Activated CD8-positive, alpha-beta T cell treated with anti-CD3 and anti-CD28 coated beads, Interleukin-2, amount 10 ng/mL, durations not matched to agents 7 days and 5 days (primary cell): ENCODE data around the gene ILKAP. TPM values are rescaled to one million over a fixed set of nuclear protein-coding genes. Genes with fewer than 3 reads are reported as not detected.

ENCODE experiments used
- ATAC-seq: fragments of 150-1000 bp; cut with Tn5 transposase; one replicate; pipeline ENCODE4 v1.10.0; 2021; ENCODE audit warnings: moderate library complexity
- CTCF ChIA-PET: fragments of 350-600 bp; sonication (Branson Sonifier 250); formaldehyde crosslinking; loops from one replicate; lab custom pipeline; 2021; ENCODE audit warnings: antibody characterized with exemption; lab: Charles Lee
- POLR2A ChIA-PET: fragments of 350-600 bp; sonication (Branson Sonifier 250); formaldehyde crosslinking; loops from one replicate; lab custom pipeline; 2021; ENCODE audit warnings: antibody characterized with exemption; lab: Charles Lee
- DNase-seq: peaks from one replicate; pipeline ENCODE4 v3.0.0-alpha.2; 2020
- H3K27ac Mint-ChIP-seq: one replicate; pipeline ENCODE4 v1.8.0; 2021; ENCODE audit warnings: mild to moderate bottlenecking, mixed read lengths
- H3K27me3 Mint-ChIP-seq: one replicate; pipeline ENCODE4 v1.8.0; 2021; ENCODE audit warnings: low read depth, mixed read lengths
- H3K36me3 Mint-ChIP-seq: one replicate; pipeline ENCODE4 v1.8.0; 2021; ENCODE audit warnings: low read depth, mixed read lengths
- H3K4me1 Mint-ChIP-seq: one replicate; pipeline ENCODE4 v1.8.0; 2021; ENCODE audit warnings: low read depth, mixed read lengths
- H3K4me3 Mint-ChIP-seq: one replicate; pipeline ENCODE4 v1.8.0; 2021; ENCODE audit warnings: mild to moderate bottlenecking, mixed read lengths
- H3K9me3 Mint-ChIP-seq: one replicate; pipeline ENCODE4 v1.8.0; 2022; ENCODE audit warnings: mixed read lengths; ENCODE audit not compliant: insufficient read depth
- total RNA-seq, 2 experiments: library from RNA; stranded (reverse); gene quantifications; one replicate each; pipeline ENCODE4 v1.2.3, GENCODE V29; 2021

Gene ILKAP
- total RNA-seq, 2 experiments from 2014 or later: 58.3 to 62.7 TPM

DNA sequence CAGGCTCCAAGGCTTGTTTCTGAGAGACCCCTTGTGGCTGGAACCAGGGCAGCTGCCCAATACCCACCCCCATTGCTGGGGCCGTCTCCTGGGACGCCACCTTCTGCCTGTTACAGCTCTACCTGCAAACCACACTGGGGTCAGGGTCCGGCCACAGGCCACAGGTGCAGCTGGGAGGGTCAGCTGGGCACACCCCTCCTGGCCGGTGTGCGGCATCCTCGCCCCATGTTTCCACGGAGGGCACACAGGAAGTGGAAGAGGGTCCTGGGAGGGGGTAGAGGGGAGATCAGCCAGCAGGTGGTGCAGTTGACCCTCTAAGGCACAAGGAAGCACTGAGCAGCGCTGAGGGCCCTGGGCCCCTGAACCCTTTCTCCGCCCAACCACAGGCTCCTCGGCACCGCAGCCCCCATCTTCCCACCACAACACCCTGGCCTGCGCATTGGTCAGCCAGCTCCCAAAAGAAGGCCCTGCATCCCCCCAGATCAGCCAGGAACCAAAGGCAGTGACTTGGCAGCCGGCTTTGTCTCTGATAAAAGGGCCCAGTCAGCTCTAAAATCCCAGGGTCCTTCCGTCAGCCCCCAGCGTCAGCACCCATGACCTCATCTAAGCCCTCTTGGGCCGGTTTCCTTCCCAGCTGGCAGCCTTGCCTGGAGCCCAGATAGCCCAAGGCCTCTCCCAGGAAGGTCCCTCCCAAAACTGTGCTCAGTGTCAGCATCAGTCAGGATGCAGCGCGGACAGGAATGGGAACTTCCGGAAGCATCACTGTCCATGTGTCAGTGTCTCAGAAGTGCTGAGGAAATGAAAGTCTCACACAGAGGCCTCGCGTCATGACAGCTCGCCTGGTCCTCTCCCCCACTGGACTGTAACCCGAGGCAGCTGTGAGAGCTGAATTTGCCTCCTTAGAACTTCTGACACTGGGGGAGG lies 43.0 kb downstream of the ILKAP start:
- Mint-ChIP-seq H3K36me3 (no peaks in the 10 kb centered on the region), H3K27ac (no peak overlapping the region), H3K4me1 (peaks cover 15% of the 10 kb centered on the region), H3K4me3 (no peak overlapping the region), H3K9me3 (no peaks in the 10 kb centered on the region), H3K27me3 (peaks cover 26% of the 10 kb centered on the region)
- ATAC-seq (peak; percentile 25), DNase-seq (peak; percentile 51)
- ChIA-PET POLR2A (no interaction called here), CTCF (interaction anchor here (0.7 to 2.7 kb wide), 6 partner anchors 9 to 105 kb away, joined by 3 to 19 read pairs (median 4); no protein-coding TSS in a partner anchor)

DNA sequence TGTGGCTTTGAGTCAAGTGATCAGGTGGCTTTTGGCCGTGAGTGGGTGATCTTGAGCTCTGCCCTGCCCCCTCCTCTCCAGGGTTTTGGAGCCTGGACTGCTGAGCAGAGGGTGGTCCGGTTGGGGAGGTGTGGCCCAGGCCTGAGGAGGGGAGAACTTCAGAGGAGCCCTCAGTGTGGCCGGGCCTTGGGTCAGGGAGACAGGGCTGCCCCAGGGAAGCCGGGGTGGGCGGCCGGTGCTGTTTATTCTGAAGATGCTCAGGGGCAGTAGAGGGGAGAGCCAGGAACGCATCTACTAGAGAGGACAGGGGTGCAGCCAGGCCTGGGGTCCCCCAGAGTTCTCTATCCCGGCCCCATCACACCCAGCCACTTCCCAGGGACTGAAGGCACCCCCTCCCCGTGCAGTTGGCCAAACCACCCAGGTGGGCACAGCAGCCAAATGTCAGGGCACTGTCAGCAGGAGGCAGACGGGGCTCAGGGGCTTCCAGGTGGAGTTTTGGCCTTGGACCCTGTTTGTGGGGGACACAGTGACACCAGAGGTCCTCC lies 43.8 kb downstream of the ILKAP start:
- no peaks in the 10 kb centered on the region for H3K9me3 Mint-ChIP-seq
- ChIA-PET POLR2A (no interaction called here), CTCF (interaction anchor here (1.2 to 2.7 kb wide), 3 partner anchors 14 to 104 kb away, joined by 3 to 19 read pairs (median 4); no protein-coding TSS in a partner anchor)
- peaks cover 21% of the 10 kb centered on the region for H3K27me3 Mint-ChIP-seq
- H3K27ac Mint-ChIP-seq: no peak overlapping the region
- ATAC-seq: no peak
- no peaks in the 10 kb centered on the region for H3K36me3 Mint-ChIP-seq
- peak overlapping the region; percentile 55 for H3K4me3 Mint-ChIP-seq
- DNase-seq: no peak
- peaks cover 15% of the 10 kb centered on the region for H3K4me1 Mint-ChIP-seq

DNA sequence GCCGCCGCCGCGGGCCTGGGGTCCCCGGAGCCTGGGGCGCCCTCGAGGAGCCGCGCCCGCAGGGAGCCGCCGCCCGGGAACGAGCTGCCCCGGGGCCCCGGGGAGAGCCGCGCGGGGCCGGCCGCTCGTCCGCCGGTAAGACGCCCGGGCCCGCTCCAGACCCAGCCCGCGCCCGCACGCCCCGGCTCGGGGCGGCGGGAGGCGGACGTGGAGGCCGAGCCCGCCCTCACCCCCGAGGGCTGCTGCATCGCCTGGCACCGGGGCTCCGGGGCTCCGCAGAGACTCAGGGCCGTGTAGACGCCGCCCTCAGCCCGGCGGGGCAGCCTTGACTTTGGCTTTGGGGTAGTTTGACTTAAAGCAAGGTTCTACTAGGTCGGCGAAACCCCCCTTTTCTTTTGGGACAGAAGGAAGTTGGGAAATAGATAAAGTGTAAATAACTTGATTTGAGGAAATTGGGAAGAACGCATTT lies 44.4 kb downstream of the ILKAP start:
- Mint-ChIP-seq H3K9me3 (no peaks in the 10 kb centered on the region), H3K4me1 (peaks cover 15% of the 10 kb centered on the region), H3K36me3 (no peaks in the 10 kb centered on the region), H3K27ac (no peak overlapping the region), H3K27me3 (peaks cover 16% of the 10 kb centered on the region), H3K4me3 (peak overlapping the region; percentile 55)
- DNase-seq (peak; percentile 32), ATAC-seq (peak; percentile 66)
- POLR2A ChIA-PET: no interaction called here
- CTCF ChIA-PET: interaction anchor here (0.6 to 2.7 kb wide), 2 partner anchors 104 to 108 kb away, joined by 3 to 19 read pairs; no protein-coding TSS in a partner anchor

- Mint-ChIP-seq H3K27ac (no peak within 1 kb of the TSS), H3K9me3 (no peaks in the 10 kb centered on the region), H3K4me3 (peak within 1 kb of the TSS; percentile 55), H3K27me3 (peaks cover 16% of the 10 kb centered on the region), H3K36me3 (no peaks in the 10 kb centered on the region), H3K4me1 (peaks cover 15% of the 10 kb centered on the region)
- ChIA-PET POLR2A (no interaction called here), CTCF (interaction anchor here (0.6 kb wide), 1 partner anchor 109 kb away, joined by 3 read pairs; no protein-coding TSS in a partner anchor)
- DNase-seq (peak; percentile 60), ATAC-seq (peak; percentile 71)
Observed at GRCh38 chr2:238158509-238159070, 44.9 kb downstream of the ILKAP start, which contains the start of gene ERFE. TSS of gene ERFE (plus strand) at chr2:238158970. CDS start at chr2:238159008, 38 bp downstream.

GRCh38 chr2:238158018-238158508 lies 45.4 kb downstream of the ILKAP start:
- DNase-seq: no peak
- CTCF ChIA-PET: no interaction called here

GRCh38 chr2:238157506-238158017 lies 45.9 kb downstream of the ILKAP start:
- POLR2A ChIA-PET: no interaction called here
- no peak overlapping the region for H3K4me3 Mint-ChIP-seq
- no peak overlapping the region for H3K27ac Mint-ChIP-seq
- H3K27me3 Mint-ChIP-seq: peaks cover 10% of the 10 kb centered on the region
- H3K4me1 Mint-ChIP-seq: peaks cover 15% of the 10 kb centered on the region
- no peaks in the 10 kb centered on the region for H3K9me3 Mint-ChIP-seq
- DNase-seq (no peak), ATAC-seq (no peak)
- H3K36me3 Mint-ChIP-seq: no peaks in the 10 kb centered on the region
- CTCF ChIA-PET: interaction anchor here (0.7 kb wide), 1 partner anchor 619 kb away, joined by 4 read pairs; no protein-coding TSS in a partner anchor

More at GRCh38 chr2:238158018-238158508, 45.4 kb downstream of the ILKAP start:
- Mint-ChIP-seq H3K4me3 (no peak overlapping the region), H3K27ac (no peak overlapping the region), H3K36me3 (no peaks in the 10 kb centered on the region), H3K27me3 (peaks cover 13% of the 10 kb centered on the region), H3K9me3 (no peaks in the 10 kb centered on the region), H3K4me1 (peaks cover 15% of the 10 kb centered on the region)
- POLR2A ChIA-PET: no interaction called here
- ATAC-seq: no peak

DNA sequence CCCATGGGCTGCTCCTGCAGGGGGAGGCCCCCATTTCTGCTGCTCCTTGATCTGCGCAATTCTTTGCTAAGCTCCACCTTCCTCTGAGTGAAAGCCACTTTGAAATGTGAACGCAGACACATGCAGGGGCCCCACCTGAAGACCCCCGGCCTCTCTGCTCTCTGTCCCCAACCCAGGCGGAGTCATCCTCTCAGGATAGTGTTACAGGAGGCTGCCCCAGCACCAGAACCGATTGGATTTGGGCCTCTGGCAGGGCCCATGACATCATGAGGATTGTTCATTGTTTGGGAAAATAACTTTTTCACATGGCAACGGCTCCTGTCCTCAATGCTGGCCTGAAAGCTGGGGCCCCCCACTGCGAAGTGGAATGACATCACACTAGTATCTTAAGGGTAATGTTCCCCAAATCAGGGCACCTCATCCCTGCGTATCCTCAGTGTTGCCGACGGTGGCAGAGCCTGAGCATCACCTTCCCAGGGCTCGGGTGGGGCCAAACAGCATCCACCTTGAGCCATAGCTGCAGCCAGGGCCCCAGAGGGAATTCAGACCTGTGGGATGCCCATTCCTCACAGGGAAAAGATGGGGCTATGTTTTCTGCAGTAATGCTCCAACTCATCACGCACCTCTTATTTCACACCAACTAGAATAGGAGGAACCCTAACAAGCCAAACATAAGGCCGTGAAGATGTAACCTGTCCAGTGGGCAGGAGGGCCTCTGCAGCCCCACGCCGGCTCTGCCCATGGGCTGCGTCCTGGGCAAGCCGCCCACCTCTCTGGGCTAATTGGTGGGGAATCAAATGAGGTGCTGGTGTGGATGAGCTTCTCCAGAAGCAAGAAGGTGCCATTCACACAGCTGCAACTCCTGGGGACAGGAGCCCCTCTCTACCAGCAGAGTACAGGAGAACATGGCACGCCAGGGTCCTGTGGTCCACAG lies 47.5 kb downstream of the ILKAP start:
- ChIA-PET POLR2A (no interaction called here), CTCF (no interaction called here)
- Mint-ChIP-seq H3K36me3 (no peaks in the 10 kb centered on the region), H3K4me3 (no peak overlapping the region), H3K4me1 (peaks cover 15% of the 10 kb centered on the region), H3K27ac (peak overlapping the region; percentile 25), H3K9me3 (no peaks in the 10 kb centered on the region), H3K27me3 (peaks cover 5% of the 10 kb centered on the region)
- DNase-seq (no peak), ATAC-seq (no peak)

GRCh38 chr2:238155051-238155760 lies 48.3 kb downstream of the ILKAP start:
- DNase-seq (no peak), ATAC-seq (no peak)
- peaks cover 5% of the 10 kb centered on the region for H3K27me3 Mint-ChIP-seq
- H3K27ac Mint-ChIP-seq: no peak overlapping the region
- ChIA-PET CTCF (no interaction called here), POLR2A (no interaction called here)
- no peak overlapping the region for H3K4me3 Mint-ChIP-seq
- H3K4me1 Mint-ChIP-seq: peaks cover 11% of the 10 kb centered on the region
- no peaks in the 10 kb centered on the region for H3K36me3 Mint-ChIP-seq
- no peaks in the 10 kb centered on the region for H3K9me3 Mint-ChIP-seq

- Mint-ChIP-seq H3K27me3 (peaks cover 4% of the 10 kb centered on the region), H3K36me3 (no peaks in the 10 kb centered on the region), H3K4me3 (no peak overlapping the region), H3K9me3 (no peaks in the 10 kb centered on the region), H3K4me1 (peaks cover 4% of the 10 kb centered on the region), H3K27ac (no peak overlapping the region)
- ChIA-PET POLR2A (no interaction called here), CTCF (no interaction called here)
- DNase-seq: no peak
- ATAC-seq: no peak
Observed at GRCh38 chr2:238154570-238154969, 48.9 kb downstream of the ILKAP start.
